ENCODE data around the gene ZSCAN9. TPM values are rescaled to one million over a fixed set of nuclear protein-coding genes. Genes with fewer than 3 reads are reported as not detected.

Gene ZSCAN9
- total and polyA plus RNA-seq, 2 of the 13 experiments (the other 11 are each of a cell fraction or from before 2014, with no cell fraction given), result 14.6 to 17.8 TPM

GRCh38 chr6:28266962-28267694, 42.1 kb downstream of the ZSCAN9 start, which contains the start of gene ZSCAN26 (continued):
- TF ChIP-seq ZNF749 (CRISPR knock-in tag; IDR thresholded peaks at IDR 0.05; ENCODE audit: borderline replicate concordance) (no peak; the same call in 1 of the 2 replicates), SETDB1 (CRISPR knock-in tag; IDR thresholded peaks at IDR 0.05; ENCODE audit: borderline replicate concordance) (no peak), TFDP2 (CRISPR knock-in tag; IDR thresholded peaks at IDR 0.05) (peak; percentile 74), ZNF138 (CRISPR knock-in tag; IDR thresholded peaks at IDR 0.05; ENCODE audit: low read depth) (no peak), ZNF468 (CRISPR knock-in tag; IDR thresholded peaks at IDR 0.05) (no peak), FOXK1 (CRISPR knock-in tag; IDR thresholded peaks at IDR 0.05; ENCODE audit: borderline replicate concordance, low read depth) (peak; percentile 65; the same call in 1 of the 2 replicates), ZNF687 (CRISPR knock-in tag; IDR thresholded peaks at IDR 0.05) (peak; percentile 96), MXD4 (CRISPR knock-in tag; IDR thresholded peaks at IDR 0.05) (peak; percentile 41; the same call in 1 of the 2 replicates), REPIN1 (CRISPR knock-in tag; IDR thresholded peaks at IDR 0.05; ENCODE audit: borderline replicate concordance, low read depth) (peak; percentile 80), KAT7 (CRISPR knock-in tag; IDR thresholded peaks at IDR 0.05; ENCODE audit: borderline replicate concordance) (peak; percentile 92; the same call in 1 of the 2 replicates), FIP1L1 (IDR thresholded peaks at IDR 0.05; ENCODE audit: borderline replicate concordance, insufficient read depth, low read depth, low read length) (no peak), JARID2 (CRISPR knock-in tag; IDR thresholded peaks at IDR 0.05; ENCODE audit: insufficient replicate concordance) (peak; percentile 71), ZNF747 (CRISPR knock-in tag; IDR thresholded peaks at IDR 0.05; ENCODE audit: borderline replicate concordance) (no peak), ZNF562 (CRISPR knock-in tag; IDR thresholded peaks at IDR 0.05; ENCODE audit: borderline replicate concordance) (no peak), NCOA5 (CRISPR knock-in tag; IDR thresholded peaks at IDR 0.05) (no peak), ZNF761 (CRISPR knock-in tag; conservative IDR thresholded peaks at IDR 0.05) (0 out of 2 replicates have a peak, but pooled peaks have one; percentile 57), CSRNP1 (CRISPR knock-in tag; IDR thresholded peaks at IDR 0.05) (peak; percentile 78), ZMAT5 (CRISPR knock-in tag; IDR thresholded peaks at IDR 0.05; ENCODE audit: borderline replicate concordance, low read depth) (no peak), ARNT (IDR thresholded peaks at IDR 0.05) (no peak), ZNF839 (CRISPR knock-in tag; IDR thresholded peaks at IDR 0.05; ENCODE audit: borderline replicate concordance) (peak; percentile 69; the same call in 1 of the 2 replicates), HOXA5 (CRISPR knock-in tag; IDR thresholded peaks at IDR 0.05) (peak; percentile 96), ELF1 (CRISPR knock-in tag; IDR thresholded peaks at IDR 0.05) (peak; percentile 78)
